A549 (cell line): ENCODE data around the gene CD84. TPM values are rescaled to one million over a fixed set of nuclear protein-coding genes. Genes with fewer than 3 reads are reported as not detected.

Source experiments
- ATAC-seq, 2 experiments: fragments of 200-7000 bp in 1 of 2; fragments of >200 bp in 1 of 2; cut with Nextera tagmentation in 1 of 2; cut with Tn5 transposase in 1 of 2; 3 replicates each; pipeline versions ENCODE4 v1.8.0 to v1.9.1; 2018 to 2020; ENCODE audit warnings: mild to moderate bottlenecking in 1 of 2, moderate library complexity in 1 of 2
- CTCF ChIA-PET: fragments of 300-600 bp; sonication (Branson Sonifier 250); formaldehyde crosslinking; extraction: SDS; loops from one replicate; lab custom pipeline; 2021; ENCODE audit warnings: antibody characterized with exemption, inconsistent platforms; lab: Yijun Ruan, JAX
- POLR2A ChIA-PET: fragments of 350-600 bp; formaldehyde crosslinking; extraction: SDS; loops from one replicate; lab custom pipeline; 2021; ENCODE audit warnings: antibody characterized with exemption, inconsistent platforms; lab: Yijun Ruan, JAX
- DNase-seq, 2 experiments: peaks; one replicate each; pipeline versions ENCODE4 v3.0.0 to v3.0.0-alpha.2; 2011 to 2016; ENCODE audit warnings: low read depth in 1 of 2, low spot score in 1 of 2
- FAIRE-seq: peaks from 2 replicates; lab custom pipeline; 2011; peaks lifted over from hg19 to GRCh38; lab: Jason Lieb, UNC
- H3K27ac ChIP-seq, 2 experiments: fragments of >200 bp; sonication (Bioruptor Twin); formaldehyde crosslinking; 3 replicates each; pipeline ENCODE4 v1.5.1; 2016 to 2017
- H3K4me1 ChIP-seq: fragments of >200 bp; sonication (Bioruptor Twin); formaldehyde crosslinking; 3 replicates; pipeline ENCODE4 v1.6.1; 2016
- H3K4me2 ChIP-seq: fragments of >200 bp; sonication (Bioruptor Twin); formaldehyde crosslinking; 3 replicates; pipeline ENCODE4 v1.6.1; 2016
- H3K4me3 ChIP-seq: fragments of >200 bp; sonication (Bioruptor Twin); formaldehyde crosslinking; 3 replicates; pipeline ENCODE4 v1.5.1; 2016
- H3K9me3 ChIP-seq: fragments of >200 bp; sonication (Bioruptor Twin); formaldehyde crosslinking; 3 replicates; pipeline ENCODE4 v1.6.1; 2016
- ATOH8 ChIP-seq: fragments of 250-450 bp; sonication (Bioruptor Pico); IDR thresholded peaks from 2 replicates; pipeline ENCODE4 v1.5.0; 2020; ENCODE audit warnings: low read depth, mild to moderate bottlenecking, moderate library complexity
- BCL3 ChIP-seq: fragments of >200 bp; sonication (Bioruptor Twin); formaldehyde crosslinking; IDR thresholded peaks from 3 replicates; pipeline ENCODE4 v1.6.1; 2016
- BHLHE40 ChIP-seq: IDR thresholded peaks from 2 replicates; pipeline ENCODE4 v1.6.1; 2012; ENCODE audit warnings: low read depth, low read length, inconsistent platforms
- CBX2 ChIP-seq: fragments of 200-600 bp; sonication (generic); IDR thresholded peaks from 2 replicates; pipeline ENCODE4 v1.6.1; 2016; ENCODE audit warnings: low read depth, mild to moderate bottlenecking, borderline replicate concordance
- CHD4 ChIP-seq: fragments of 200-600 bp; sonication (generic); IDR thresholded peaks from 2 replicates; pipeline ENCODE4 v1.6.1; 2016; ENCODE audit warnings: antibody characterized with exemption, mild to moderate bottlenecking, borderline replicate concordance
- ELK1 ChIP-seq: fragments of 150-350 bp; IDR thresholded peaks from 2 replicates; pipeline ENCODE4 v1.6.1; 2014; ENCODE audit warnings: low read depth, mild to moderate bottlenecking, low read length
- EP300 ChIP-seq, 2 experiments: fragments of >200 bp; sonication (Bioruptor Twin); formaldehyde crosslinking; IDR thresholded peaks; 2 replicates in 1 of 2; 3 replicates in 1 of 2; pipeline ENCODE4 v1.6.1; 2016 to 2017
- ESRRA ChIP-seq: fragments of 150-350 bp; IDR thresholded peaks from 2 replicates; pipeline ENCODE4 v1.6.1; 2014; ENCODE audit warnings: mild to moderate bottlenecking, low read length, borderline replicate concordance
- HOXA7 ChIP-seq: fragments of 250-450 bp; sonication (Bioruptor Pico); IDR thresholded peaks from 2 replicates; pipeline ENCODE4 v1.5.0; 2020; ENCODE audit warnings: mild to moderate bottlenecking, moderate library complexity
- HOXB13 ChIP-seq: fragments of 250-450 bp; sonication (Bioruptor Pico); IDR thresholded peaks from 2 replicates; pipeline ENCODE4 v1.5.0; 2020; ENCODE audit warnings: low read depth, mild to moderate bottlenecking, moderate library complexity
- HOXB5 ChIP-seq: fragments of 250-450 bp; sonication (Bioruptor Pico); IDR thresholded peaks from 2 replicates; pipeline ENCODE4 v1.5.0; 2020; ENCODE audit warnings: mild to moderate bottlenecking, moderate library complexity
- KDM5A ChIP-seq: fragments of 200-600 bp; sonication (generic); IDR thresholded peaks from 2 replicates; pipeline ENCODE4 v1.6.1; 2016; ENCODE audit warnings: antibody characterized with exemption, mild to moderate bottlenecking
- MAX ChIP-seq: IDR thresholded peaks from 2 replicates; pipeline ENCODE4 v1.6.1; 2012
- NR3C1 ChIP-seq: fragments of >200 bp; sonication (Bioruptor Twin); formaldehyde crosslinking; IDR thresholded peaks from 3 replicates; pipeline ENCODE4 v1.6.1; 2017
- PHF8 ChIP-seq: fragments of 200-600 bp; sonication (generic); IDR thresholded peaks from 2 replicates; pipeline ENCODE4 v1.6.1; 2016; ENCODE audit warnings: low read depth, mild to moderate bottlenecking, antibody characterized with exemption, moderate library complexity, borderline replicate concordance
- POLR2AphosphoS2 ChIP-seq: conservative IDR thresholded peaks from 2 replicates; pipeline ENCODE4 v1.6.1; 2012; ENCODE audit warnings: low read length, improper control_type of control experiment, inconsistent platforms
- SMC3 ChIP-seq: fragments of >200 bp; sonication (Bioruptor Twin); formaldehyde crosslinking; IDR thresholded peaks from 3 replicates; pipeline ENCODE4 v1.6.1; 2018; ENCODE audit warnings: inconsistent platforms
- USF2 ChIP-seq: fragments of 450-650 bp; IDR thresholded peaks from 2 replicates; pipeline ENCODE4 v1.6.1; 2014; ENCODE audit warnings: antibody characterized with exemption
- ZC3H11A ChIP-seq: fragments of 450-650 bp; IDR thresholded peaks from 2 replicates; pipeline ENCODE4 v1.6.1; 2014; ENCODE audit warnings: antibody characterized with exemption, mild to moderate bottlenecking
- ZSCAN20 ChIP-seq: fragments of 250-450 bp; sonication (Bioruptor Pico); IDR thresholded peaks from 2 replicates; pipeline ENCODE4 v1.8.0; 2022; ENCODE audit warnings: mild to moderate bottlenecking, moderate library complexity
- WGBS: methylation state at CpG from one replicate; pipeline ENCODE4 v1.1.6; 2017; ENCODE audit errors: missing lambda C conversion rate; 5-methylcytosine and 5-hydroxymethylcytosine counted together
- polyA plus RNA-seq, 4 experiments: library from polyadenylated mRNA; depleted of rRNA in 3 of 4; stranded (reverse); fragments of >200 nt; fragmentation: RNase III in 1 of 4; extraction: RNeasy Plus Mini Kit Qiagen cat#74134 plus additional on column Dnase treatment in 1 of 4; gene quantifications; 2 replicates in 3 of 4; 3 replicates in 1 of 4; pipeline ENCODE4 v1.2.3, GENCODE V29; 2011 to 2017

The CD84 gene
- polyA plus RNA-seq, 2 of the 4 experiments (the other 2 are of a cell fraction): not detected

- FAIRE-seq (no peak), ATAC-seq (no peak), DNase-seq (no peak)
- Histone ChIP-seq H3K4me3 (no peak overlapping the region), H3K27ac (no peak overlapping the region), H3K4me1 (no peaks in the 10 kb centered on the region), H3K9me3 (peaks cover 3% of the 10 kb centered on the region; the same call in 1 of the 3 replicates), H3K4me2 (no peak overlapping the region)
- POLR2A ChIA-PET: no interaction called here
- CTCF ChIA-PET: interaction anchor here (0.6 to 7.0 kb wide), 32 partner anchors 9 to 254 kb away, joined by 3 to 115 read pairs (median 5); no protein-coding TSS in a partner anchor
- WGBS: 65% methylated on average over 1 of the region's 1 CpG
- TF ChIP-seq ATOH8 (CRISPR knock-in tag): no peak
- TF ChIP-seq PHF8: no peak
- TF ChIP-seq USF2: no peak
- no peak for TF ChIP-seq ZC3H11A
- no peak for TF ChIP-seq EP300 (IDR thresholded peaks at IDR 0.05)
- TF ChIP-seq NR3C1: no peak
- no peak for TF ChIP-seq CHD4
- TF ChIP-seq MAX: no peak
These were observed 27.3 kb upstream of the CD84 start for GRCh38 chr1:160606611-160607010.

GRCh38 chr1:160605792-160606479 is 26.6 kb upstream of the CD84 start:
- H3K4me1 ChIP-seq: no peaks in the 10 kb centered on the region
- H3K9me3 ChIP-seq: peaks cover 10% of the 10 kb centered on the region
- no peak overlapping the region for H3K4me3 ChIP-seq
- ChIA-PET CTCF (interaction anchor here (0.9 to 7.0 kb wide), 24 partner anchors 12 to 251 kb away, joined by 3 to 115 read pairs (median 5); no protein-coding TSS in a partner anchor), POLR2A (no interaction called here)
- no peak for FAIRE-seq
- 72% methylated on average over 4 of the region's 4 CpGs for WGBS
- no peak for DNase-seq
- no peak overlapping the region for H3K27ac ChIP-seq
- no peak for TF ChIP-seq POLR2AphosphoS2
- TF ChIP-seq CBX2: no peak
- no peak for TF ChIP-seq ATOH8 (CRISPR knock-in tag)
- TF ChIP-seq HOXB13 (CRISPR knock-in tag): no peak
- no peak for TF ChIP-seq ELK1
- ATAC-seq: no peak
- H3K4me2 ChIP-seq: no peak overlapping the region

- POLR2A ChIA-PET: no interaction called here
- CTCF ChIA-PET: interaction anchor here (0.9 to 7.0 kb wide), 6 partner anchors 14 to 176 kb away, joined by 3 to 115 read pairs (median 14); no protein-coding TSS in a partner anchor
- H3K4me2 ChIP-seq: no peak overlapping the region
- no peak for DNase-seq
- 80% methylated on average over 2 of the region's 2 CpGs for WGBS
- TF ChIP-seq ESRRA (no peak), CHD4 (no peak), ZSCAN20 (CRISPR knock-in tag) (no peak), ATOH8 (CRISPR knock-in tag) (no peak), SMC3 (no peak), KDM5A (no peak), USF2 (no peak), BHLHE40 (no peak), BCL3 (no peak), HOXA7 (CRISPR knock-in tag) (no peak), HOXB5 (no peak)
- peaks cover 11% of the 10 kb centered on the region for H3K9me3 ChIP-seq
- no peaks in the 10 kb centered on the region for H3K4me1 ChIP-seq
- H3K27ac ChIP-seq: no peak overlapping the region
- H3K4me3 ChIP-seq: no peak overlapping the region
- FAIRE-seq: no peak
- ATAC-seq: no peak
These were observed 25.9 kb upstream of the CD84 start for GRCh38 chr1:160605205-160605604.
